Measurements from ENCODE around the gene AMPD2.

The AMPD2 gene

DNA sequence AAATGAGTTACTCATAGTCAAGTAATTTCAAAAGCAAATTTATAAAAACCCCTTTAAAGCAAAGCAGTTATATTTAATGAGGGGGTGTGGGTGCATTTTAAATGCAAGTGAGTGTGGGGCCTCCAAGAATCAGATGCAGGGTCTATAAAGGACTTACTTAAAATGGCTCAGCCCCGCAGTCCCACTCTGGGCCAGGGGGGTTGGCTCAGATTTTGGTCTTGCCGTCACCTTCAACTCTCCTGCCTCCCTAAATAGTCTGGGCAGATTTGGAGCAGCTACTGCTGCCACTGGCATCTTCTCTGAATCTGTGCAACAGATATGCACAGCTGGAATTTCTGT is 16.2 kb downstream of the AMPD2 start:
- TF ChIP-seq ZFX (IDR thresholded peaks at IDR 0.05; ENCODE audit: borderline replicate concordance), result no peak
- TF ChIP-seq, protein P1, sequence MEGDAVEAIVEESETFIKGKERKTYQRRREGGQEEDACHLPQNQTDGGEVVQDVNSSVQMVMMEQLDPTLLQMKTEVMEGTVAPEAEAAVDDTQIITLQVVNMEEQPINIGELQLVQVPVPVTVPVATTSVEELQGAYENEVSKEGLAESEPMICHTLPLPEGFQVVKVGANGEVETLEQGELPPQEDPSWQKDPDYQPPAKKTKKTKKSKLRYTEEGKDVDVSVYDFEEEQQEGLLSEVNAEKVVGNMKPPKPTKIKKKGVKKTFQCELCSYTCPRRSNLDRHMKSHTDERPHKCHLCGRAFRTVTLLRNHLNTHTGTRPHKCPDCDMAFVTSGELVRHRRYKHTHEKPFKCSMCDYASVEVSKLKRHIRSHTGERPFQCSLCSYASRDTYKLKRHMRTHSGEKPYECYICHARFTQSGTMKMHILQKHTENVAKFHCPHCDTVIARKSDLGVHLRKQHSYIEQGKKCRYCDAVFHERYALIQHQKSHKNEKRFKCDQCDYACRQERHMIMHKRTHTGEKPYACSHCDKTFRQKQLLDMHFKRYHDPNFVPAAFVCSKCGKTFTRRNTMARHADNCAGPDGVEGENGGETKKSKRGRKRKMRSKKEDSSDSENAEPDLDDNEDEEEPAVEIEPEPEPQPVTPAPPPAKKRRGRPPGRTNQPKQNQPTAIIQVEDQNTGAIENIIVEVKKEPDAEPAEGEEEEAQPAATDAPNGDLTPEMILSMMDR (IDR thresholded peaks at IDR 0.05), result no peak
- no peak overlapping the region for H3K27ac ChIP-seq

DNA sequence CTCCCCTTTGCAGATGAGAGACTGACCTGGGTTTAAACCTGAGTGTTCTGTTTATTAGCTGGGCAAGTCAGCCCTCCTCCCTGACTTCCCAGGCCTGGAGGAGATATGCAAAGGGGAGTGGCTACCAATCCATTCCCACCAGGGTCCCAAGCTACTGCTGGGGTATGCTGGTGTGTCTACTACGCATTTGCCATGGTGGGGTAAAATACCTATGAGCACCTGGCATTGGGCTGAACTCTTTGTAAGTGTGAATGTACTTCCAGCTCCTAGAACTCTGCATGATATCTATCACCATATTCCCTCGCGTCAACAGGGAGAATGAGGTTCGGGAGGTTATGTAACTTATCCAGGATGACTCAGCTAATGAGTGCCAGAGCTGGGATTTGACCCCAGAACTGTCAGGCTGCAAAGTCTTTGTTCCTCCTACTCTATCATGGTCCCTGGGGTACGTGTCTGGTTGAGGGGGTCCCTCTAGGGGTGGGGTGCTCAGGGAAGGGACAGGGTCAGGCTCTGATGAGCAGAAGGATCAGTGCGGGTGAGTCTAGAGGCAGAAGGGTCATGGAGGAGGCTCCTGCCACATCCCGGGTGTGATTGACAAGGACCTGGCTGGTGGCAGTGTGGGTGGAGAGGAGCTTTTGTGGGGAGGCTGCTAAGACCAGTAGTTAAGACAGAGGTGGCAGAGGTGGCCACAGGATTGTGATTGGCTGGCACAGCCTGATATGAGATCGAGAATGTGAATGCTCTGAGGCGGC is 16.7 kb downstream of the AMPD2 start:
- H3K27ac ChIP-seq, result no peak overlapping the region
- TF ChIP-seq, protein P1 (IDR thresholded peaks at IDR 0.05), result no peak
- no peak for TF ChIP-seq ZFX (IDR thresholded peaks at IDR 0.05; ENCODE audit: borderline replicate concordance)

DNA sequence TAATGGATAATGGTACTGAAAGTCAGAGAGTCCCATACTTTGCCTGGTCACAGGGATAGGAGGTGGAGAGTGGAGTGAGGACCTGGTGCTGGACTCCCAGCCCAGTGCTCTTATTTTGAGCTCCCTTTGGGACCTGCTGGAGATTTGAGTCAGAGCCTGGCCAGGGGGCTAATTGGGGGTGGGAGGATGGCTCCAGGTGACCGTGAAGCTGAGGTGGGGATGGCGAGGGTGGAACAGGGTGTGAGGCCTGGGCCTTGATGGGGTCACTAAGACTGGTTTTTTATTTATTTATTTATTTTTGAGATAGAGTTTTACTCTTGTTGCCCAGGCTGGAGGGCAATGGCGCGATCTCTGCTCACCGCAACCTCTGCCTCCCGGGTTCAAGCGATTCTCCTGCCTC is 17.8 kb downstream of the AMPD2 start:
- no peak for TF ChIP-seq ZFX (IDR thresholded peaks at IDR 0.05; ENCODE audit: borderline replicate concordance)
- TF ChIP-seq, protein P1 (IDR thresholded peaks at IDR 0.05), result no peak
- H3K27ac ChIP-seq, result no peak overlapping the region

DNA sequence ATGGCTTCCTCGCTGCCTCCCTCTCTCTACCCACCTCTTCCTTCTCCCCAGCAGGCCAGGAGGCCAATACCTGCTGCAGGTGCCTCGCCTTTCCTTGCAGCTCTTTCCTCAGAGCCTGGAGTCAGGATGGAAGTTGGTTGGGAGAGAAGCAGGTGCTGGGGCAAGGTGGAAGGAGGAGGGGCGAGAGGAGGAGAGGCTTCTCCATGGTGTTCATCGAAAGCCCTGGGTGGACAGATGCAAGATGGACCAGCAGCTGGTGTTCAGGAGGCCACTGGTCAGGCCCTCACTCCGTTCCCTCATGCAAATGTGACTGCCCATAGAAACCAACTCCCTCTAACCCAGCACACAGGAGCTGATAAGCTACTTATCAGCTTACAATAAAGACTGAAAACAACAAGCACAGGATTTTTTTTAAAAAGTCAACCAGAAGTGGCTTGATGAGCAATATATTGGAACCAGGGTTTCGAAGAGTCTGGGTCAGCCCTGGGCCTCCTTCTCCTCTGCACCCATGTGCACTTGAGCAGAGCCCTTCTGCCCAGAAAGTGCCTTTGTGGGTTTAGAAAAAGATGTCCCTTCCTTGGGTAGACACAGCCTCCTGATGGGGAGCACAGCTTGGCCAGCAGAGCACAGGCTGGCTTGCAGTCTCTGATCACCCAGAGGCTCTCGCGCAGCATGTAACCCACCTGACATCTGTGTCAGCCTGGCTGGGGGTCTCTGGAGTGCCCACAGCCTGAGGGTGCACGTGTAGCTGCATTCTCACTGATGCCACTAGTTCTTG is 19.6 kb downstream of the AMPD2 start:
- TF ChIP-seq, protein P1 (IDR thresholded peaks at IDR 0.05), result no peak
- TF ChIP-seq ZFX (IDR thresholded peaks at IDR 0.05; ENCODE audit: borderline replicate concordance), result no peak
- no peak overlapping the region for H3K27ac ChIP-seq

DNA sequence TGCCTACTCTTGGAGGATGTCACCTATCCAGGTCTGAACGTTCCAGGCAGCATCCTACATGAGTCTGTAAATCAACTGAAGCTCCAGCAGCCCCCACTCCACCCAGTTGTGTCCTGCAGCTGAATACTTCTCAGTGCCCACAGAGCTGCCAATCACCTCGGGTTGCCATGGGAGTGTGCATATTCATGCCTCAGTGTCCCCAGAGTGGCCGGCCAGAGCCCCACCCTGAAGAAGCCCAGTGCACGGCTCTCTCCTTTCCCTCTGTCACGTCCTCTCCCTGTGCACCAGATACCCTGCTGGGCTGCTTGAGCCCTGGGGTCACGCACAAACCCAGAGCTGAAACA is 20.2 kb downstream of the AMPD2 start:
- TF ChIP-seq, protein P1 (IDR thresholded peaks at IDR 0.05), result no peak
- no peak for TF ChIP-seq ZFX (IDR thresholded peaks at IDR 0.05; ENCODE audit: borderline replicate concordance)
- H3K27ac ChIP-seq, result no peak overlapping the region

DNA sequence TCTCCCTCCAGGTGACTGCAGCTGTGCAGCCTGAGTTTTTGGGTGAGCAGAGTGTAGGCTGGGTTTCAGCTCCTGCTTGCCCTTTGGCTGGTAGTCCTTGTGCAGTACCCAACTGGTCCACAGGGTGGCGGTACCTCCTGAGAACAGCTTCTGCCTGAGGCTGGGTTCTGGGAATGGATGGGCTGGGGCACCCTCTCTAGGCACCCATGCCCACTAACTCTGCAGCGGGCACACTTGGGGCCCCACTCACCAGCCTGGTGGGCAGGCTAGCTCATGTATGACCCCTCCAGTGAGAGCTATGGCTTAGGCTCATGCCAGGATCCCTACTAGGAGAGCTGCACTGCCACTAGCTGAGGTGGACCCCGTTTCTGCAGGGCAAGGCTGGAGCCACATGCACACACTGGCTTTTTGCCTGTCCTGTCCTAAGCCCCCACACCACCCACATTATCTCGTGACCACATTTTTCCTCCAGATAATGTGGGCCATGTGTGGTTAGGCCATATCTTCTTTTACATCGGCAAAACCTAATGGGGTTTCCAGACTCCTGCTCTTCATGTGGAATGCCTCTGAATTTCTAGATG is 20.7 kb downstream of the AMPD2 start:
- TF ChIP-seq, protein P1 (IDR thresholded peaks at IDR 0.05), result peak; percentile 92
- TF ChIP-seq ZFX (IDR thresholded peaks at IDR 0.05; ENCODE audit: borderline replicate concordance), result no peak
- H3K27ac ChIP-seq, result no peak overlapping the region

Measured in 22Rv1 (cell line).